ENCODE measurements around the gene TRUB2.
"Not testable (repeated sequence)": the region's sequence is repeated elsewhere in the genome, so short reads cannot be mapped to it uniquely, and the experiment has no call there.

Gene TRUB2

DNA sequence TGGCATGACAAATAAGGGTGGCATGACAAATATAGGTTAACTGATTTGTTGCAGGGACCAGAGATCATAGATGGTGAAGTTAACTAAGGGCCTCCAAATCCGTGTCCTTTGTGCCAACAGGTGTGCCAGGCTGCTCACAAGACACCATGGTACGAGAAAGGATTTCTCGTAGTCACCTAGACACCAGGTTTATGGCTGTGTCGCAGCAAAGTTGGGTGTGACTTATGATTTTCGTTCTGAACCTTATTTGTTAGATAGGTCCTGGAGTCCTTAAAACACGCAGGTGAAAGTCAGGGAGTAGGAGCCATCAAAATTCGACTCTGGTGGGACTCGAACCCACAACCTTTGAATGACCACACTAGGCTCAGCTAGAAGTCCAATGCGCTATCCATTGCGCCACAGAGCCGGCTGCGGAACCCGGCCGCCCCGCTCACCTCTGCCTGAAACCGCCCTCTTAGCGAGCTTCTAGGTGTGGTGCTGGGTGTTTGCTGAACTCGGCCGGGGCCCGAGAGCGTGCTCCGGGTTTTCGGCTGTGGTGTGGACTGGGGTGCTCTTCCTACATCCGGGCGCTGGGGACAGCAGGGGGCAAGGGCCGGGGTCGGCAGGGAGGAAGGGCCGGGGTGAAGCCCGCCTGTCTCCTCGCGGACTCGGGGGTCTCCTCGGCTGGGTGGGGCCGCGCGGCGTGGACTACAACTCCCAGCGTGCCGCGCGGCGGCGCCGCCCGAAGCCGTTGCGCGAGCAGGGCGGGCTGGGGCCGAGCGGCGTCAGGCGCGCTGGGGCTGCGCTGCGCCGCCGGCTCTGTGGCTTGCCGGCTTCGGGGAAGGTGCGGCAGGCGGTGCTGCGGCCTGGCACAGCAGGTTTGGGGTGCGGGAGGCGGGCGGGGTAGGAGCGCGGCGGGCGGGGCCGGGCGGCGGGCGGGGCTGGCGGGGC lies 17.8 kb upstream of the TRUB2 start, which contains the start of gene SLC27A4:
Gene SLC27A4, plus strand, starts transcription at position 767 of the 930 bp plus-strand sequence. CDS start 2,606 bp downstream, outside the sequence.
- DNase-seq, result peak; percentile 70

DNA sequence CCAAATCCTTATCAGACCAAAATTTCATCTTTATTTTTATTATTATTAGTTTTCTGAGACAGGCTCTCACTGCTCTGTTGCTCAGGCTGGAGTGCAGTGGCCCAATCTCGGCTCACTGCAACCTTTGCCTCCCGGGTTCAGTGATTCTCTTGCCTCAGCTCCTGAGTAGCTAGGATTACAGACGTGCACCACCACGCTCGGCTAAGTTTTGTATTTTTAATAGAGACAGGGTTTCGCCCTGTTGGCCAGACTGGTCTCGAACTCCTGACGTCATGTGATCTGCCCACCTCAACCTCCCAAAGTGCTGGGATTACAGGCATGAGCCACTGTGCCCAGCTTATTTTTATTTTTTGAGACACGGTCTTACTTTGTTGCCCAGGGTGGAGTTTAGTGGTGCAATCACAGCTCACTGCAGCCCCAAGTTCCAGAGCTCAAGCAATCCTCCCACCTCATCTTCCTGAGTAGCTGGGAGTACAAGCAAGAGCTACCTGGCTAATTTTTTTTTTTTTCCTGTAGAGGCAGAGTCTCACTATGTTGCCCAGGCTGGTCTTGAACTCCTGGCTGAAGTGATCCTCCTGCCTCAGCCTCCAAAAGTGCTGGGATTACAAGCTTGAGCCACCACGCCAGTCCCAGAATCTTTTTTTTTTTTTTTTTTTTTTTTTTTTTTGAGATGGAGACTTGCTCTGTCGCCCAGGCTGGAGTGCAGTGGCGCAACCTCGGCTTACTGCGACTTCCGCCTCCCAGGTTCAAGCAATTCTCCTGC lies 16.8 kb upstream of the TRUB2 start:
- DNase-seq, result not testable (repeated sequence)

DNA sequence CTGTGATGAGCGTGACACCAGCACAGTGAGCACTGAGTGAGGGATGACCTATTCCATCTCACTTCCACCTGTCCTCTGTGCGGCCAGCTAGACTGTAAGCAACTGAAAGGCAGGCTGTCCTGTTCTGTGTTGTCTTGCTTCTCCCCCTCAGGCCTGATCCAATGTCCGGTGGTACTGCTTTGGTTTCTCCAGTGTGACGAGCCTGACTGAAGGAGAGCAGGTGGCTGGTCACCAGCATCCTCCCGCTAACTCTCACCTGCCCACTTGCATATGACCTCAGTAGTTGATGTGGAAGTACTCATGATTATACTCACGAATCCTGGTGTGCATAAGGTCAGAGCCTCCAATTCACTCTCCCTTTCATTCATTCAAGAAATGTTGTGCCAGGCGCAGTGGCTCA lies 15.7 kb upstream of the TRUB2 start:
- DNase-seq, result no peak

DNA sequence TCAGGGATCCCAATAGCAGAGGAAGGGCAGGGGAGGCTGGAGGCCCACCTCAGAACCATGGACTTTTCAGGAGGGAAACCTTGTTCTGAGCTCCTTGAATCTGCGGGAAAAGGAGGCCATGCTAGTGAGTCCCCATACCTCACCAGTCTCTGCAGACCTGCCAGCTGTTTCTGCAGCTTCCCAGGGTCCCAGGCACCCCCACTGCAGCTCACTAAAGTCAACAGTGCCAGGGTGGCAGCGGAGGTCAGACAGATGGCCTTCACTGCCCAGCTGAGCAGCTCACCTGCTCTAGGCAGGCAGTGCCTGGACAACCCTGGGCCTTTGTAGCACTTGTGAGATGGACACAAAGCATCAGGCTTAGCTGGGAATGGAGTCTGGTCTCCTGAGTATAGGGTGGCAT lies 13.7 kb upstream of the TRUB2 start:
- DNase-seq, result no peak

DNA sequence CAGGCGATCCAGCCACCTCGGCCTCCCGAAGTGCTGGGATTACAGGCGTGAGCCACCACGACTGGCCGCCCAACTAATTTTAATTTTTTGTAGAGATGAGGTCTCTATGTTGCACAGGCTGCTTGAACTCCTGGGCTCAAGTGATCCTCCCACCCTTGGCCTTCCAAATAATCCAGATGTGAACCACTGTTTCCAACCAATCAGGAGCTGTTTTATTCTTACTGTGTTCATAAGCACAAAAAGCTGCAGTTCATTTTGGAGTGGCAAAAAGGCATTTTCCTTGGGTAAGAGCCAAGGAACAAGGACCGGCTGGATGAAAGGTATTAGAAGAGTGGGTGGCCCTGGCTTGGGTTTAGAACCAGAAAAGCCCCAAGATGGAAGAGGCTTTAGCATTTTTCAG lies 12.9 kb upstream of the TRUB2 start:
- DNase-seq, result no peak

DNA sequence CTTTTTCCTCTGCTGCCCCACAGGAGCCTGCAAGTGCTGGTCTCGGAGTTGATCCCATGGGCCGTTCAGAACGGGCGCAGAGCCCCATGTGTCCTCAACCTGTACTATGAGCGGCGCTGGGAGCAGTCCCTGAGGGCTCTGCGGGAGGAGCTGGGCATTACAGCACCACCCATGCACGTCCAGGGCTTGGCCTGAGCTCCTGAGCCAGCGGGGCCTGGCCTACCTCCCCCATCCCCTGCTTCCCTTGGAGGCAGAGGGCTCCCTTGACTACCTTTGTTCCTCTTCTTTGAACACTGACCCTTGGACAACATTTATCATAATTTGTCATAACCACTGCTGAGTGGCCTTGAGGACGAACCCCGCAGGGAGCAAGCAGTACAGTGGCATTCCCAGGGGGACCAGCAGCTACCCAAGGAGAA lies 11.2 kb upstream of the TRUB2 start:
- DNase-seq, result no peak

DNA sequence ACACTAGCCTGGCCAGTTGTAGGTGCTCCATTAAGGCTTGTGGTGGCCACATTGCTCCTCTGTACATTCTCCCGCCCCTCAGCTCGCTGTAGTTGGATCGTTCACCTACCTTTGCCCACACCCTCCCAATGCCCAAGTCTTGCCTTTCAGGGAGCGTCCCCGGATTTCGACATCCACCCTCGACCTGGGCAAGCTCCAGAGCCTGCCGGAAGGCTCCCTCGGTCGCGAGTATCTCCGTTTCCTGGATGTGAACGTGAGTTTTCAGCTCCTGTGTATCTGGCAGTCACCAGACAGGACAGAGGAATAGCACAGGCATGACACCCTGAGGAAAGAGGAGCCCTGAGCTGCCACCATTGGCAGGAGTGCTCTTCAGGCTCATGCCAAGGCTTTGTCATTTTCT lies 3.4 kb upstream of the TRUB2 start:
- DNase-seq, result no peak

DNA sequence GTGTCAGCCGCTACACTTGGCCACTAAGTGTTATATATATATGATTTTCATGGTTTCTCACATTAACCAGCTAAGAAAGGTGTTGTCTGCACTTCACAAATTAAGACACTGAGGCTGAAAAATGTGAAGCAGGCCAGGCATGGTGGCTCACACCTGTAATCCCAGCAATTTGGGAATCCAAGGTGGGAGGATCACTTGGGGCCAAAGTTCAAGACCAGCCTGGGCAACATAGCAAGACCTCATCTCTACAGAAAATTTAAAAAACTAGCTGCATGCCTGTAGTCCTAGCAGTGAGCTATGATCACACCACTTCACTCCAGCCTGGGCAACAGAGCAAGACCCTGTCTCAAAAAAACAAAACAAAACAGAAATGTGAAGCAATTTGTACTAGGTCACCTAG lies 2.2 kb upstream of the TRUB2 start:
- DNase-seq, result no peak

DNA sequence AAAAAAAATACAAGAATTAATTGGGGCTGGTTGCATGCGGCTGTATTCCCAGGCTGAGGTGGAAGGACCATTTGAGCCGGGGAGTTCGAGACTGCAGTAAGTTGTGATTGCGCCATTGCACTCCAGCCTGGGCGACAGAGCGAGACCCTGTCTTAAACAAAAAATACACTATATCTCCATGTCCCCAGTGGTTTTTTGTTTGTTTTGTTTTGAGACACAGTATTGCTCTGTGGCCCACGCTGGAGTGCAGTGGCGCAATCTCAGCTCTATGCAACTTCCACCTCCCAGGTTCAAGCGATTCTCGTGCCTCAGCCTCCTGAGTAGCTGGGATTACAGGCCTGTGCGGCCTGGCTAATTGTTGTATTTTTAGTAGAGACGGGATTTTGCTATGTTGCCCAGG lies 1.5 kb upstream of the TRUB2 start:
- DNase-seq, result no peak

DNA sequence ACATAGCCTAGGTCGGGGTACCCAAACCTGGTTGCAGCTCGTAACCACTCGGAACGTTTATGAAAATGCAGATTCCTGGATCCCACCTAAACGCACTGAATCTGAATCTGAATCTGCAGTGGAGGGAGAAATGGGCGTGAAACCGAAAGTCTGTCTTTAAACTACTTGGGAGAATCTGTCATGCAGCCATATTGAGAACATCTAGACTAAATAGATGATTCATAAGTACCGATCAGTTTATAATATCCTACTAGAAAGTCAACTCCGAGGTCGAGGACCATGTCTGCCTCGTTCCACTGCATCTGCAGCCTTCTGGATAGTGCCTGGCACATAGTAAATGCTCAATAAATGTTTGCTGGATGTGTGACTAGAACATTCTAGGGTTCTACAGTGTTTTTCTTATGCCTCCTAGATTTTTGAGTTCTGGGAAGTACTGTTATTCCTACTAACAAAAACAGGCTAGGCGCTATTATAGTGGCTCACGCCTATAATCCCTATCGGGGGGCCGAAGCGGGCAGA lies 1.0 kb upstream of the TRUB2 start:
- no peak for DNase-seq

DNA sequence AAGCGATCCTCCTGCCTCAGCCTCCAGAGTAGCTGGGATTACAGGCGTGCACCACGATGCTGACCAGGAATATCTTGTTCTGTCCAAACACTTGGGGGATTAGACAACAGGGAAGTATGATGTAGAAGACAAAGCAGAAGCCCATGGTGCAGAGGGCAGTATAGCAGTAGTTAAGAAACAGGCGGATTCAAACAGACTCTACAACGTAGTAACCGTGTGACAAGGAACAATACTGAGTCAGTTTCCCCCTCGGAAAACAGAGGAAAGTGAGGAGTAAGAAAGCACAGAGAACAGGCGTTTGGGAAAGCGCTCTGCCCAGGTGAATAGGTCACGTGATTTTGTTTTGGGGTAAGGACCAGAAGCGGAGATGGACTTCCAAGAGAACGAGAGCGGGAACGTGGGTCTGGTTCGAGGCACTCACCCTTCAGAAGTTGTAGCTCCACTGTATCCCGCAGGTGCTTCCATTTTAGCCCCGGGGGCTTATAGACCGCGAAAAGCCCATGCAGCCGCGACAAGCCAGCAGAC lies 306 bp downstream of the TRUB2 start:
- DNase-seq, result no peak

DNA sequence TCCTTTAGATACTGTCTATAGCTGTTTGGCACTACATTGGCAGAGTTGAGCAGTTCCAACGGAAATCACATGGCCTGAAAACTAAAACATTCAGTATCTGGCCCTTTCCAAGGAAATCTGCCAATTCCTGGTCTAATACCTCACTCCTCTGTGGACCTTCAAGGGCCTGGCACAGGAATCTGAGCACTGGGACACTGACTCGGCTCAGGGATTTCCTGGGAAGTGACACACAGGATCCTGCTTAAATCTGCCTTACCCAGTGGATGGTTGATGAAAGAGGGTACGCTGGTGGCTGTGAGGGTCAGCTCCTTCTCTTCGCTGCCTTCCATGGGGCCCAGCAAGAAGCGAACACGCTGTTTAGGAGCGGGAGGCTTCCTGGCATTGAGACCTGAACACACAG lies 904 bp downstream of the TRUB2 start:
- DNase-seq, result no peak

DNA sequence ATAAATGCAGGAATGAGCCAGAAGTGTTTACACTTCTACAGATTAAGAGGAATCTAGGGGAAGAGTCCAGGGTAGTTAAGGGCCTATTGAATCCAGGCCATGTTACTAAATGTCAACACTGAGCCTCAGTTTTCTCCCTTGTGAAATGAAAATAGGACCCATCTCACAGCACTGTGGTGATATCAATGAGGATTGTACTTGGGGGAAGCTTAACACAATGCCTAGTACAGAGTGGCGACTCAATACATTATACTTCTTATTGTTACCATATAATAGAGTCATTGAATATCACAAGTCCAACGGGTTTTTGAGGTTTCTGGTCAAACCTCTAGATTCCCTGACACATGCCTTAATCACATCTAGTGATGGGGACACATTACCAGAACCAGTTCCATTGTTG lies 4.6 kb downstream of the TRUB2 start:
- no peak for DNase-seq

DNA sequence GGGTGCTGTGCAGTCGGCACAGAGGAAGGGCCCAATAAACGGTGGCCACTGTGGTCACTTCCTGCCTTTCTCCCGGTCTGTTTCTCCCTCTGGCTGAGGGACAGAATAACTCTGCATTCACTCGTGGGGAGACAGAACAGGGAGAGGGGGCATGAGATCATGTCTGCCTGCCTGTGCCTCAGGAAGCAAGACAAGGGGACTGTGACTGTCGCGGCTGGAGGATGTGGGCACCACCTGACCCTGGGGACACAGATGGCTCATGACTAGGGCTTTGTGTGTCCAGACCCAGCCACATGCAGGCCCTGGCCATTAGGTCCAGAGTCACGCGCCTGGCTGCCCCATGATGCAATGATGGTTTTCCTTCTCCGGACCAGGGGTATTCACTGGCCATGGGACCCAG lies 5.8 kb downstream of the TRUB2 start:
- no peak for DNase-seq

DNA sequence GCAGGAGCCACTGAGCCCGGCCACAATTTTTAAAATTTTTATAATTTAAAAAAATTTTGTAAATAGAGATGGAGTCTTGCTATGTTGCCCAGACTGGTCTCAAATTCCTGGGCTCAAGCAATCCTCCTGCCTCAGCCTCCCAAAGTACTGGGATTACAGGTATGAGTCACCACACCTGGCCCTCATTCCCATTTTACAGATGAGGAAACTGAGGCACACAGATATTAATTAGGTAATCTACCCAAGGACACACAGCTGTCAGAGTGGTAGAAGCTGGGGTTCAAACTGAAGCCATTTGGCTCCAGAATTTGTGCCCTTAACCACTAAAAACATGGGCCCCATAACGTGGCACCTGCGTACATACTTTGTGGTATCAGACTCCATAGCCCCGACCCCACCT lies 7.5 kb downstream of the TRUB2 start:
- DNase-seq, result no peak

DNA sequence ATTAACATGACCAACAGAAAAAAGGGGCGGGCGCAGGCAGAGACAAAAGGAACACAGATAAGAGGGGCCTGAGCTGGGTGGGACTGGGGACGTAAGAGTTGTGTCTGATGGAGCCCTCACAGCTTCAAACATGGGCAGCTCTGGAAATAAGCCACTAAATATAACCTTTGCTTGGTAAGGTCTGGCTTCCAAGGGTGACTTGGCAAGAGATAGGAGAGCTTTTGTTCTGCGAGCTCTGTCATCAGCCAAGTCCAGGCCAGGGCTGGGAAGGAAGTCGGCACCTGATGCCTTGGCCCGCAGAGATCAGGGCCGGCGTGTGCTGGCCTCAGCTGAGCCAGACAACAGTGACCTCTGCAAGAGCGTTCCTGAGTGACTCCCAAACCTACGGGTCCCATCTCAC lies 11.8 kb downstream of the TRUB2 start:
- no peak for DNase-seq

DNA sequence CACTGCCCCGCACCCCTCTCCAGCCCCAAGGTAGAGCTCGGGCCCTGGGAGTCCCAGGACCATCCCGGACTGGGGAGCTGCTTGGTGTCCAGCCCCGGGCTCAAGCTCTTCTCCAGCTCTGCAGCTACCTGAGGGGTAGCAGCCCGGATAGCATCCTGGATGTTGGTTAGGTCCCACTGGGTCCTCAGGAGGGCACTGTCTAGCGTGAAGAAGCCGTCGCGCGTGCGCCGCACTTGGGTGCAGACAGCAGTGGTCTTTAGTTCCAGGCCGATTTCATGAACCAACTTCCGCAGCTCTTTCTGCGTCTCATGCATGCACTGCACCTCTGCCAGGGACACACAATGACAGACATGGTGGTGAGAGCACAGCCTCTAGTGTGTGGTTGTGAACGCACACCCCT lies 12.7 kb downstream of the TRUB2 start:
- no peak for DNase-seq

DNA sequence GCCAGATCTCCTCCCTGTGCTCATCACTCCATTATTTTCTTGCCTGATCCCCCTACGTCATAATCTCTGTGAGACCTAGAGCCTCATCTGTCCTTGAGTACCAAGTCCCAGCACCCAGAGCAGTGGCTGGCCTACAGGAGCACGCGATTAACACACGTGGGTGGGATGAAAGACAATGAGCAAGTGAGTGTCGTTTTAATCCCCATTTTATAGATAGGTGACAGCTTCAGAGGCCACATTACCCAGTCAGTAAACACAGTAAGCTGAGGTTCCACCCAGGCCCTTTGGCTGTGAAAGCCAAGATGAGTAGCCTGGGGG lies 17.3 kb downstream of the TRUB2 start:
- no peak for DNase-seq

DNA sequence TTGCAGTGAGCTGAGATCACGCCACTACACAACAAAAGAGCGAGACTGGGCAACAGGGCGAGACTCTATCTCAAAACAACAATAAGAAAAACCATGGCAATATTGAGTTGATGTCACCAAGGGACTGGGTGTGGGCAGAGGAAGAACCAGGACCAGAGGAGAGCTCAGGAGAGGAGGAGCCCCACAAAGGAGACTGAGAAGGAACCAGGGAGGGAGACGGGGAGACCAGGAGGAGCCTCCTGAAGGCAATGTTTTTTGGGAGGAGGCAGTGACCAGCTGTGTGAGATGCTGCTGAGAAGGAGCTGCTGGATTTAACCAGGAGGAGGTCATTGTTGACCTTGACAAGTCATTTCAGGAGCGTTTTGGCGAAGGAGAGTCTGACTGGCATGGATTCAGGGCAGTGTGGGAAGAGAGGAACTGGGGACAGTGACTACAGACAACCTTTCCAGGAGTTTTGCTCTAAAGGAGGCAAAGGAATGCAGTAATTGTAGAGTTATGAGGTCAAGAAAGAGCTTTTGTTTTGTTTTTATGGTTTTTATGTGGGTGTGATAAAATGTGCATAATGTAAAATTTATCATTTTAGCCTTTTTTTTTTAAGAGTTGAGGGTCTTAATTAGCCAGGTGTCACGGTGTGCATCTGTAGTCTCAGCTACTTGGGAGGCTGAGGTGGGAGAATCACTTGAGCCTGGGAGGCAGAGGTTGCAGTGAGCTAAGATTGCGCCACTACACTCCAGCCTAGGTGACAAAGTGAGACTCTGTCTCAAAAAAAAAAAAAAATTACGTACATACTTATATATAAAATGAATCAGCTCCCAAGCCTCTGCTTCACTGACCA lies 17.9 kb downstream of the TRUB2 start:
- DNase-seq, result no peak

DNA sequence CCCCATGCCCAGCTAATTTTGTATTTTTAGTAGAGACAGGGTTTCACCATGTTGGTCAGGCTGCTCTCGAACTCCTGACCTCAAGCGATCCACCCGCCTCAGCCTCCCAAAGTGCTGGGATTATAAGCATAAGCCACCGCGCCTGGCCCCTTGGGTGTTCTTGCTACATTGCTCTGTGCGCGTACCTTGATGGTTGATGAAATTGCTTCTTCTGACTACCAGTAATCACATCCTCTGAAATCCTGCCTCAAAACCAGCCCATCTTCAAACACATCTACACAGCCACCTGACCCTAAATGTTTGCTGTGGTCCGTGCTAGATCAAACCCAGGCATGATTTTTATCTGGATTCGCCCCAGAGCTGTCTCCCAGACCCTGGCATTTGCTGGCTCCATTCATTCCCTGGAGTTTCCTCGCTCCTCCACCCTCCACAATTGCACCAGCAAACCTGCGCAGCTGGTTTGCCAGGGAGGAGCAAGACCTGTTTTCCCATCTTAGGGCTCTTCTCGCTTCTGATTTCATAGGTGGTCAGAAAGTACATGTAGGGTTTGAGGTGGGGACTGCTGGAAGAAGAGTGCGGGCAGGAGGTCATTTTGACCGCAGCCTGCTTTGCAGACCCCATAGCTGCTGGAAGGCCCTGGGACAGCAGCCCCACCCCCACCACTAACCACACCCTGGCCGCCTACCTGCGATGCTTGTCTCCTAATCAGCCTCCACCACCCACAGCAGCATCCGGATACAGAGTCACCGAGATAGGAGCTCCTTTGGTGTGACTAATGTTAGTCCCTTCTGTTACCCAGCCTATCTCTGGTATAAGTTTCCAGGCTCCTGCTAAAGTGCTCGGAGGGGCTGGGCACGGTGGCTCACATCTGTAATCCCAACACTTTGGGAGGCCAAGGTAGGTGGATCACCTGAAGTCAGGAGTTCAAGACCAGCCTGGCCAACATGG lies 23.4 kb downstream of the TRUB2 start:
- DNase-seq, result no peak

DNA sequence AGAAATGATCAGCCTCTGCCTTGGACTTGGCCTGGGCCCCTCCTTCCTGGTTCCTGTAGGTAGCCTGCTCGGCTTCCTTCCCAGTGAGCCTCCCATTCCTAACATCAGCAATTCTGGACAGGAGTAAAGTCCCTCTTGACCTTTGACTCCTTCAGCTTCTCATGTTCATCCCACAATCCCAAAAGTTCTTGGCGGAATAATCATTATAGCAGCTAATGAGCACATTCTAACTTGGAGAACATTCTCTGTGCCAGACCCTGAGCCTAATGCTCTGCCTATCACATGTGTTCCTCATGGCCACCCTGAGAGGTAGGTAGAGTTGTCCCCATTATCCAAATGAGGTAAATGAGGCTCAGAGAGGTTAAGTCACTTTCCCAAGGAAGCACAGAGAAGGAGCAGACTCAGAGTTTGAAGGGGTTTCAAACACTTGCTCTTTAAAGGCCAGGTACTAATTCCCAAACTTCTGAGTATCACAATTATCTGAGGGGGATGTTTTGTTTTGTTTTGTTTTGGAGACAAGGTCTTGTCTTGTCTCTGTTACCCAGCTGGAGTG lies 24.9 kb downstream of the TRUB2 start:
- DNase-seq, result no peak

Measured in activated gamma-delta T cell treated with Interleukin-2 at 50 U/mL for 16 hours (primary cell).